Astrocyte of the cerebellum (primary cell): Measurements from ENCODE around the gene DLD.

ENCODE experiments used
- DNase-seq: peaks from one replicate; pipeline ENCODE4 v3.0.0-alpha.2; 2011; ENCODE audit warnings: low read depth
- H3K4me3 ChIP-seq: 2 replicates; pipeline ENCODE4 v1.5.1; 2011; ENCODE audit warnings: mild to moderate bottlenecking, low read depth, low read length, moderate library complexity
- CTCF ChIP-seq: IDR thresholded peaks from 2 replicates; pipeline ENCODE4 v1.5.1; 2012; ENCODE audit warnings: low read length, low read depth, moderate library complexity, mild to moderate bottlenecking; ENCODE audit errors: missing control alignments
- in situ Hi-C: cut with HindIII; loops from 2 replicates; pipeline ENCODE4 v1.10.0; 2017; ENCODE audit warnings: low sequenced_read_pairs

Gene DLD

DNA sequence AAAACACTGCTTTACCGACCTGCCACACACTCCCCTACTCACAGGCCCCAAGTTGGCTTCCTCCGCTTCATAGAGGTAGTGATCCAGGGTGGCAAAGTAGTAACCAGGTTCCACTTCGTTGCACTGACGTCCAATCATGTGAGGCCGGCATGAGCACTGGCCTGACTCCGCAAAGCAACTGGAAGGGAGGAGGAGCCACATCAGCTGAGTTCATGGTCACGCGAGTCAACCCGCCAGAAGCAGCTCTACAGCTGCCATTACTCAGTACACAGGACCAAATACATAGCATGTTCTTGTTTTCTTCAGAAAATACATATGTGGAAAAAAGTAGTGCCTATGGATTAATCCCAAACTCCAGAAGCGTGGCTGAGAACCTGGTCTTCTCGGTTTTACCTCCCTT is 73.5 kb downstream of the DLD start:
- in situ Hi-C loops: no loop called here
- DNase-seq: no peak
- no peak for TF ChIP-seq CTCF
- H3K4me3 ChIP-seq: no peak overlapping the region

DNA sequence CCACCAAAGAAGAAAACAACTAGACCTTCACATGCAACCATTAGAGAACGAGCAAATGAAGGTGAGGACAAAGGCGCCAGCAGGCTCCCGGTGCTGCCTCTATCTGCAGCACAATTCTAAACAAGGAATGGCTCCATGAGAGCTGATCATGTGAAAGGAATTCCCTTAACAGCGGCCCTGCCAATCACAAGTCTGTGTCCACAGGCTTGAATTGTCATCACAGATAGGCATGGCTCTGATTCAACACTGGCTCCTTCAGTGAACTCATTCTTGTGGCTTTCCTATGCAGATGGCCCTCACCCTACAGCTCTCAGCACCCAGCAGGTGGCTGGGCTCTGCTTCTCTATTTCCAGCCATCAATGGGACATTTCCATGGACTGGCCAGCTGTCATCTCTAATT is 75.7 kb downstream of the DLD start:
- no peak overlapping the region for H3K4me3 ChIP-seq
- peak; percentile 6 for TF ChIP-seq CTCF
- in situ Hi-C loops: no loop called here
- peak; percentile 47 for DNase-seq

DNA sequence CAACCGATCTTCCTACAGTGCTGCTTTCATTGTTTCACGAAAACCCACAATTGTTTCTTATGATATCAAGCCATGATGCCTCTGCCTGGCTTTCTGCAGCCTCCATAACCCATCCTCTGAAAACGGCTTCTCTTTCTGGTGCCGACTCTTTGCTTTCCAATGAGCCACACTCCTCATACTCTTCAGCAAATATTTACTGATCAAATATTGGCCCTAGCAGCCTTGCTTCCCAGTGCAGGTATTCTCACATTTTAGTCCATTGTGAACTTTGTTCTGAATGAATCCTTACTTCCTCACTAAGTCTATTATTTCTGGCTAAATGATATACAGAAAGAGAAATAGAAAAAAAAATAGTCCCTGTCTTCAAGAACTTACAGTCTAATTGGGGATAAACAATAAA is 76.4 kb downstream of the DLD start:
- H3K4me3 ChIP-seq: no peak overlapping the region
- no peak for TF ChIP-seq CTCF
- no peak for DNase-seq
- in situ Hi-C loops: no loop called here

- no peak for DNase-seq
Measured at GRCh38 chr7:107968449-107968848, 77.5 kb downstream of the DLD start.

GRCh38 chr7:107969856-107970255 is 78.9 kb downstream of the DLD start:
- in situ Hi-C loops: no loop called here
- no peak for DNase-seq
- TF ChIP-seq CTCF: no peak
- H3K4me3 ChIP-seq: no peak overlapping the region

More at GRCh38 chr7:107968449-107968848, 77.5 kb downstream of the DLD start:
- in situ Hi-C loops: no loop called here
- no peak for TF ChIP-seq CTCF
- H3K4me3 ChIP-seq: no peak overlapping the region
